Hematopoietic multipotent progenitor cell treated with erythropoietin and hydrocortisone succinate and interleukin-3 and kit ligand, for 17 days (in vitro differentiated cells): ENCODE data around the gene GTPBP2.
A peak's percentile ranks its signal among the peaks of the same experiment; 100 is the strongest.
"Not testable (repeated sequence)": the region's sequence is repeated elsewhere in the genome, so short reads cannot be mapped to it uniquely, and the experiment has no call there.

Experiments used
- DNase-seq: peaks from one replicate; pipeline ENCODE4 v3.0.0-alpha.2; 2015; ENCODE audit warnings: low spot score

Gene GTPBP2

GRCh38 chr6:43623880-43624785 lies 4.9 kb downstream of the GTPBP2 start:
- peak; percentile 6 for DNase-seq

- DNase-seq: peak; percentile 4
Observed at GRCh38 chr6:43622541-43622940, 6.5 kb downstream of the GTPBP2 start.

DNA sequence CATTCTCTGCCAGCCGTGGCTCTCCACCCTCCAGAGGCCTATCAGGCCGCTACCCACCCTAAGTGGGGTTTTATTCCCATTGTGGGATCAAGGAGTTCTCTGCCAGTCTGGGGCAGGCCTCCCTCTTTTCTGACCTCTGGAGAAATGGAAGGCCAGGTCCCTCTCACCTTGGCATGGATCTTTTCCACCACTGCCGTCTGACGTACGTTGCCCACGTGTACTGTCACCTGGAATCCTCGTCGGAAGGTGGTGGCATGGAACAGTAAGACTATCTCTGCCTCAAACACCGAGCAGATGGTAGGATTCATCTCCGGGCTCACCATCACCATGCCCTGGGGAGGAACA lies 7.3 kb downstream of the GTPBP2 start:
- DNase-seq: no peak

GRCh38 chr6:43621078-43621835 lies 7.8 kb downstream of the GTPBP2 start:
- DNase-seq: peak; percentile 4

- no peak for DNase-seq
Observed at GRCh38 chr6:43616725-43617472, 12.2 kb downstream of the GTPBP2 start.

GRCh38 chr6:43614396-43614730 lies 14.7 kb downstream of the GTPBP2 start:
- no peak for DNase-seq

DNA sequence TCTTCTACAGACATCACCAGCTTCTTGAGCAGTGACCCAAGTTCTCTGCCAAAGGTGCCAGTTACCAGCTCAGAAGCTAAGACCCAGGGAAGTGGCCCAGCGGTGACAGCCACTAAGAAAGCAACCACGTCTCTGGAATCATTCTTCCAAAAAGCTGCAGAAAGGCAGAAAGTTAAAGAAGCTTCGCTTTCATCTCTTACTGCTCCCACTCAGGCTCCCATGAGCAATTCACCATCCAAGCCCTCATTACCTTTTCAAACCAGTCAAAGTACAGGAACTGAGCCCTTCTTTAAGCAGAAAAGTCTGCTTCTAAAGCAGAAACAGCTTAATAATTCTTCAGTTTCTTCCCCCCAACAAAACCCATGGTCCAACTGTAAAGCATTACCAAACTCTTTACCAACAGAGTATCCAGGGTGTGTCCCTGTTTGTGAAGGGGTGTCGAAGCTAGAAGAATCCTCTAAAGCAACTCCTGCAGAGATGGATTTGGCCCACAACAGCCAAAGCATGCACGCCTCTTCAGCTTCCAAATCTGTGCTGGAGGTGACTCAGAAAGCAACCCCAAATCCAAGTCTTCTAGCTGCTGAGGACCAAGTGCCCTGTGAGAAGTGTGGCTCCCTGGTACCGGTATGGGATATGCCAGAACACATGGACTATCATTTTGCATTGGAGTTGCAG lies 15.2 kb downstream of the GTPBP2 start:
- no peak for DNase-seq

DNA sequence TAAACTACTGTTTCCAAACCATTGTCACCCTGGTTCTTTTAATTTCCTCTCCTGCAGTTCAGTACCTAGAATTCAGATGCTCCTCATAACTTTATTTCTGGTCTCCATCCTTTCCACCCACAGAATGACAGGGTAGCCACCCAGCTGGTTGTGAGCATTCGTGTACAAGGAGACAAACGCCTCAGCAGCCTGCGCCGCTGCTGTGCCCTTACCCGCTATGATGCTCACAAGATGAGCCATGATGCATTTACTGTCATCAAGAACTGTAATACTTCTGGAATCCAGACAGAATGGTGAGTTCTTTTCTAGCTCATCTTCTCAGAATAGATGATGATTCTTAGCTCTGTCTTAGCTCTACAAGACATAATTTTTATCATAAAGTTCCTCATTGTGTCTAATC lies 18.6 kb downstream of the GTPBP2 start:
- no peak for DNase-seq

DNA sequence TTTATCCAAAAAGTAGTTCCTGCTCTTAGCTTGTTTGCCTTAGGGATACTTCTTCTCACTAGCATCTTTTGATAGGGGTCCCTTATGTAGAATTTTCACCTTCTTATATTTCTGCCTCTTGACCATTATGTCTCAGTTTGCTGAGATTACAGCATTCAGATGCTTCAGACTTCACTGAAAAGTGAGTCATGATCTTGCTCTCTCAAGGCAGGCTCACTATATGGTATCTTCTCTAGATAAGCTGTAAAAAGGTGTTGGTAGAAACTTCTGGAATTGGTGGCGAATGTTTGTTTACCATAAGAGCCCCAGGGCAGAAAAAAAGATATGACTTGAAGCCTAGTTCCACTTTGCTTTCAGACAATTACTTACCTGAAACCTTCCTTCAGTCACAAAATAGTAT lies 19.7 kb downstream of the GTPBP2 start:
- DNase-seq: no peak

GRCh38 chr6:43608807-43609206 lies 20.3 kb downstream of the GTPBP2 start:
- DNase-seq: no peak

DNA sequence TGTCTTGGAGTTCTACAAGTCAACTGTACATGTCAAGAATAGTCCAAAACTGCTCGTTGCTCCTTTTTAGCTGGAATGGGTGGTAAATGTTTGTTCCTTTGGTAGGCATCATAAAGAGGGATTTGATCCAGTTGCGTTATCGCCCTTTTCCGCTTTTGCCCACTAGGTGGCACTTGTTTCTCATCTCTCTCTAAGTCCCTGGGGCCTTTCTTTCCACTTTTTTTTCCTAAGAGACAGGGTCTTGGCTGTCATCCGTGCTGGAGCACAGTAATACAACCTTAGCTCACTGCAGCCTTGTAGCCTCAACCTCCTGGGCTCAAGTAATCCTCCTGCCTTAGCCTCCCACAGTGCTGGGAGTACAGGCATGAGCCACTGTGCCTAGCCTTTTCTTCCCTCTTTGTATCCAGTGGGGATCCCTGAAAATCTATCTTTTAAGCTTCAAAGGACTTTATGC lies 20.7 kb downstream of the GTPBP2 start:
- DNase-seq: peak; percentile 86

DNA sequence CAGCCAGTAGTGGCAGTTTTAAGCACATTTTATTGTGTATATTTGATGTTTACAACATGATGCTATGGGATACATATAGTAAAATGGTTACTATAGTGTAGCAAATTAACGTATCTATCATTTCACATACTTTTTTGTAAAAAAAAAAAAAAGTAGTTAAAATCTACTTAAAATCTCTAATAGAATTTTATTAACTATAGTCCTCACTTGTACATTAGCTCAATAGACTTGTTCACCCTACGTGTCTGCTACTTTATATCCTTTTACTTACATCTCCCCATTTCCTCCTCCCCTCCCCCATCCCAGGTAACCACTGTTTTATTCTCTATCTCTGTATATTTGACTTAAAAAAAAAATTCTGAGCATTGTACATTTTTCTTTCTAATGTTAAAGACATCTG lies 23.0 kb downstream of the GTPBP2 start:
- DNase-seq: no peak

DNA sequence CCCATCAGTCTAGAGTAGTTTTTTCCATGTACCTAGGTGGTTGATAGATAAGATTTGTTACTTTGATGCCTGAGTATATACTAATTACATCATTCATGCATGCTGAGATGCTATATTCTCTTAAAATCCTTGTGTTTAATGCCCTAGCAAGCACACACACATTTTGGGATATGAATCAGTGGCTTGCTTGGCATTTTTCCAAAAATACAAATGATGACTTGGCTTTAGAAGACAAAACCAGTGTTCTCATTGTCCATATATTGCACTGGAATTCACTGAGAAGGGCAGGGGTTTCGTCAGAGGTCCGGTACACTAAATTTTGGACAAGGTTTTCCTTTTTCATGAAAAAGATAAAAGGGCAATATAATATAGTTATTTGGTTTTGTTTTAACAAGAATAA lies 24.9 kb downstream of the GTPBP2 start:
- no peak for DNase-seq

GRCh38 chr6:43600595-43600994 lies 28.5 kb downstream of the GTPBP2 start:
- DNase-seq: no peak

DNA sequence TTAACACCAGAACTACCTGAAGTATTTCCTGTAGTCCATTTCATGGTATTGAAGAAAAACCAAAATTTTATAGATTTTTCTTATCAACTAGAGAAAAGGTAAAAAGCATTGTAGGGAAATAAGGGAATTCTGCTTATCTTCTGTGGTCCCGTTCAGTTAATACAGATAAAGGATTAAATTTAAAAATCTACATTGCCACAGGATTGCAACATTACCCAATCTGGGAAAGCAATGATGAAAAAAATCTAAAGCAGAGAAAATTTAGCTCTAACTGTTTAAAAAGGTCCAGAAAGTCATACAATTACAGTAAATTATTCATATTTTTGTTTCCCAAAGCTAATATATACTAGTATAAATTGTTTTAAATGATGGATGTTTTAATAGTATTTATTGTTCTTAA lies 35.1 kb downstream of the GTPBP2 start:
- DNase-seq: no peak

- not testable (repeated sequence) for DNase-seq
Observed at GRCh38 chr6:43589564-43589963, 39.5 kb downstream of the GTPBP2 start.

GRCh38 chr6:43588194-43588593 lies 40.9 kb downstream of the GTPBP2 start:
- DNase-seq: no peak

DNA sequence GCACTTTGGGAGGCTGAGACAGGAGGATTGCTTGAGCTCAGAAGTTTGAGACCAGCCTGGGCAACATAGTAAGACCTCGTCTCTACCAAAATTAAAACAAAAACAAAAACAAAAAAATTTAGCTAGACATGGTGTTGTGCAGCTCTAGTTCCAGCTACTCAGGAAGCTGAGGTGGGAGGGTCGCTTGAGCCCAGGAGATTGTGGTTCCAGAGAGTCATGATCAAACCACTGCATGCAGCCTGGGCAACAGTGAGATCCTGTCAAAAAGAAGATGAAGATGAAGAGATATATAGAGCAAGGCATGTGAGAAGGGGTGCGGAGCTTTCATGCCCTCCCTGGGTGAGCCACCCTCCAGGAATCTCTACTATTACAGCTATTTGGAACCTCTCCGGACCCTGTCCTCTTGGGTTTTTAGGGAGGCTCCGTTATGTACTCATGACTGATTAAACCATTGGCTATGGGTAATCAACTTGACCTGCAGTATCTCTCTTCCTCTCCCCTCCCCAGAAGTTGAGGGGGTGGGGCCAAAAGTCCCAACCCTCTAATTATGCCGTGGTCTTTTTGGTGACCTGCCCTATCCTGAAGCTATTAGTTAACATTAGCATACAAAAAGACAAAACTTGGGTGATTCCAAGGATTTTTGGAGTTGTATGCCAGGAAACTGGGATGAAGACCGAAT lies 44.0 kb downstream of the GTPBP2 start:
- no peak for DNase-seq

- DNase-seq: no peak
Observed at GRCh38 chr6:43582911-43583310, 46.2 kb downstream of the GTPBP2 start.

DNA sequence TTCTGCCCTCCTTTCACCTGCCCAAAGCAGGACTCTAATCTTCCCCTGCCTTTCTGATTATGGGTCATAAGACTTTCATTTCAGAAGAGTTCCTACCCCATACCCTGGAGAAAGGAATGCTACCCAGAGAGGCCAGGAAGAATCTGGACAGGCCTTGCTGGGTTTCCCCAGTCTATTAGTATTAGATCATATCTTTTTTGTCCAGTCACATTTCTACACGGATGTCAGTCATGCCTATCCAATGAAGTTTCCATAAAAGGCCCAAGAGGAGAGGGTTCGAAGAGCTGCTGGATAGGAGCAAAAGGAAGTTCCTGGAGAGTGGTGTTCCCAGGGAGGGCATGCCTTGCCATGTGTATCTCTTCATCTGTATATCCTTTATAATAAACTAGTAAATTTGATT lies 49.9 kb downstream of the GTPBP2 start:
- no peak for DNase-seq

- no peak for DNase-seq
Observed at GRCh38 chr6:43578748-43579147, 50.3 kb downstream of the GTPBP2 start.
